OCI-LY7 (cell line): ENCODE measurements around the gene SCTR. TPM values are rescaled to one million over a fixed set of nuclear protein-coding genes. Genes with fewer than 3 reads are reported as not detected.
A peak's percentile ranks its signal among the peaks of the same experiment; 100 is the strongest.

Experiments used
- BruUV-seq: library from RNA; stranded (reverse); fragments of 400-500 nt; replicated peaks from 2 replicates; lab custom pipeline; 2021; lab: Mats Ljungman, UMichigan
- CTCF ChIA-PET: fragments of 300-600 bp; sonication (Branson Sonifier 250); formaldehyde crosslinking; loops from one replicate; lab custom pipeline; 2022; ENCODE audit warnings: antibody characterized with exemption; ENCODE audit not compliant: unreplicated experiment; lab: Charles Lee
- POLR2A ChIA-PET: fragments of 300-600 bp; sonication (Branson Sonifier 250); formaldehyde crosslinking; loops from one replicate; lab custom pipeline; 2022; ENCODE audit warnings: antibody characterized with exemption; lab: Charles Lee
- DNase-seq: peaks from one replicate; pipeline ENCODE4 v3.0.0-alpha.2; 2015; ENCODE audit warnings: low spot score
- H2AFZ ChIP-seq: fragments of 200-600 bp; sonication (generic), shearing (Covaris generic); 2 replicates; pipeline ENCODE4 v1.6.1; 2014; ENCODE audit warnings: mild to moderate bottlenecking, antibody characterized with exemption, low read length, moderate library complexity
- H3K27ac ChIP-seq: fragments of 200-600 bp; sonication (generic); 2 replicates; pipeline ENCODE4 v1.5.1; 2014; ENCODE audit warnings: mixed run types, low read depth, mild to moderate bottlenecking, moderate library complexity, low read length, inconsistent platforms; ENCODE audit not compliant: poor library complexity, severe bottlenecking
- H3K36me3 ChIP-seq: fragments of 200-600 bp; sonication (generic); 2 replicates; pipeline ENCODE4 v1.6.1; 2014; ENCODE audit warnings: mild to moderate bottlenecking, antibody characterized with exemption, low read length, moderate library complexity, mixed read lengths; ENCODE audit not compliant: insufficient read depth
- H3K4me1 ChIP-seq: fragments of 200-600 bp; sonication (generic); 2 replicates; pipeline ENCODE4 v1.5.1; 2014; ENCODE audit warnings: mild to moderate bottlenecking, low read length; ENCODE audit not compliant: insufficient read depth, poor library complexity, severe bottlenecking
- H3K4me2 ChIP-seq: fragments of 200-600 bp; sonication (generic); 2 replicates; pipeline ENCODE4 v1.6.1; 2014; ENCODE audit warnings: mild to moderate bottlenecking, low read length
- H3K4me3 ChIP-seq: fragments of 200-600 bp; sonication (generic); 2 replicates; pipeline ENCODE4 v1.5.1; 2014; ENCODE audit warnings: mild to moderate bottlenecking, low read depth, low read length; ENCODE audit not compliant: poor library complexity, severe bottlenecking
- H3K79me2 ChIP-seq: fragments of 200-600 bp; sonication (generic); 2 replicates; pipeline ENCODE4 v1.6.1; 2016; ENCODE audit warnings: low read depth, mild to moderate bottlenecking, low read length, moderate library complexity, mixed read lengths; ENCODE audit not compliant: insufficient read depth
- H3K9me2 ChIP-seq: fragments of 200-600 bp; sonication (generic); 2 replicates; pipeline ENCODE4 v1.6.1; 2016; ENCODE audit warnings: mild to moderate bottlenecking, low read length, mixed read lengths; ENCODE audit not compliant: insufficient read depth
- H3K9me3 ChIP-seq: fragments of 200-600 bp; sonication (generic); 2 replicates; pipeline ENCODE4 v1.6.1; 2014; ENCODE audit warnings: mild to moderate bottlenecking, mixed run types, low read length, mixed read lengths
- H4K20me1 ChIP-seq: fragments of 200-600 bp; sonication (generic); 2 replicates; pipeline ENCODE4 v1.6.1; 2014; ENCODE audit warnings: mild to moderate bottlenecking, antibody characterized with exemption, low read length, moderate library complexity, mixed read lengths; ENCODE audit not compliant: insufficient read depth
- EZH2phosphoT487 ChIP-seq: fragments of 200-600 bp; sonication (generic); IDR thresholded peaks from 2 replicates; pipeline ENCODE4 v1.6.1; 2018; ENCODE audit warnings: low read depth, borderline replicate concordance, mild to moderate bottlenecking, mixed run types, antibody characterized with exemption, low read length, moderate library complexity, mixed read lengths
- intact Hi-C: fragments of 100-400 bp; cut with micrococcal nuclease; formaldehyde crosslinking; loops from one replicate; pipeline ENCODE4 v1.10.0; 2022; ENCODE audit not compliant: unreplicated experiment
- total RNA-seq, 2 experiments: library from RNA; depleted of rRNA in 1 of 2; stranded (reverse); fragments of >200 nt in 1 of 2; shearing (Covaris generic) in 1 of 2; gene quantifications; 2 replicates each; pipeline ENCODE4 v1.2.3, GENCODE V29; 2014 to 2022
- TF ChIP-seq, protein P1 (sequence below): fragments of 200-600 bp; sonication (generic); conservative IDR thresholded peaks from 2 replicates; pipeline ENCODE4 v1.5.1; 2014; ENCODE audit warnings: mild to moderate bottlenecking, antibody characterized with exemption, low read length, moderate library complexity, mixed read lengths

Gene SCTR
- total RNA-seq, 2 experiments from 2014 or later: not detected

DNA sequence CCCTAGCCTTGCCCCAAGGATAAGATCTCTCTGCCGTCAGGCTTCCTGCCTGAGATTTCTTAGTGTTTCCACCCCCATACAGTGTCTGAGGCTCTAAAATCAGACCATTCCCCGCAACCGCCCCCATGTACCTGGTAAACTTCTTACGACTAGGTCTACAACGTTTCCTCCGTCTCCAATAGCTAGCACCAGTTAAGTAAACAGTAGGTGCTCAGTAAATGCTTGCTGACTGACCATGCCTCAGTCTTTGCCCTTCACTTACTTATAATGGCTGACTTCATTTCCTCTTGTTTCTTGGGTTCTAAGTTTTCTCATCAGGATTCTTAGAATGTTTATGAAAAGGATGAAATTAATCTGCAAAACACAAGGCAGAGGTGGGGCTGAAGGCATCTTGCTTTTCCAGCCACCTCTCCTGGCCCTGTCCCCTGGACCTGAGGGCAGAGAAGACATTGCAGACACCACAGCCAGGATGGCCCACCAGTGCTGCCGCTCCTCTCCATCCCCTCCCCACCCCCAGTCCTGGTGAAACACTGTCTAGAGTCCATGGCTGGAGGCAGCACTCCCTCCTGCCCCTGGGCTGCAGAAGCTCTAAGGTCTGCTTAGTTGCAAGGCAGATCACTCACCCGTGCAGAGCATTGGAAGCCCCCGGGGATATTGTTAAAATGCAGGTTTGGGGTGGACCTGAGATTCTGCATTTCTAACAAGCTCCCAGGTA lies 75.7 kb downstream of the SCTR start:
- no peak for TF ChIP-seq EZH2phosphoT487
- TF ChIP-seq, protein P1, sequence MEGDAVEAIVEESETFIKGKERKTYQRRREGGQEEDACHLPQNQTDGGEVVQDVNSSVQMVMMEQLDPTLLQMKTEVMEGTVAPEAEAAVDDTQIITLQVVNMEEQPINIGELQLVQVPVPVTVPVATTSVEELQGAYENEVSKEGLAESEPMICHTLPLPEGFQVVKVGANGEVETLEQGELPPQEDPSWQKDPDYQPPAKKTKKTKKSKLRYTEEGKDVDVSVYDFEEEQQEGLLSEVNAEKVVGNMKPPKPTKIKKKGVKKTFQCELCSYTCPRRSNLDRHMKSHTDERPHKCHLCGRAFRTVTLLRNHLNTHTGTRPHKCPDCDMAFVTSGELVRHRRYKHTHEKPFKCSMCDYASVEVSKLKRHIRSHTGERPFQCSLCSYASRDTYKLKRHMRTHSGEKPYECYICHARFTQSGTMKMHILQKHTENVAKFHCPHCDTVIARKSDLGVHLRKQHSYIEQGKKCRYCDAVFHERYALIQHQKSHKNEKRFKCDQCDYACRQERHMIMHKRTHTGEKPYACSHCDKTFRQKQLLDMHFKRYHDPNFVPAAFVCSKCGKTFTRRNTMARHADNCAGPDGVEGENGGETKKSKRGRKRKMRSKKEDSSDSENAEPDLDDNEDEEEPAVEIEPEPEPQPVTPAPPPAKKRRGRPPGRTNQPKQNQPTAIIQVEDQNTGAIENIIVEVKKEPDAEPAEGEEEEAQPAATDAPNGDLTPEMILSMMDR: no peak
- Histone ChIP-seq H4K20me1 (no peaks in the 10 kb centered on the region), H2AFZ (no peak overlapping the region), H3K9me3 (no peaks in the 10 kb centered on the region), H3K27ac (no peak overlapping the region), H3K36me3 (no peaks in the 10 kb centered on the region), H3K4me2 (peak overlapping the region; percentile 30), H3K4me1 (peaks cover 15% of the 10 kb centered on the region), H3K4me3 (no peak overlapping the region), H3K79me2 (no peaks in the 10 kb centered on the region), H3K9me2 (no peaks in the 10 kb centered on the region)
- DNase-seq: no peak
- no TSS peak for BruUV-seq
- ChIA-PET CTCF (interaction anchor here (1.1 kb wide), 1 partner anchor 8 kb away, joined by 3 read pairs; no protein-coding TSS in a partner anchor), POLR2A (interaction anchor here (0.8 kb wide), 1 partner anchor 21 kb away, joined by 3 read pairs; no protein-coding TSS in a partner anchor)
- intact Hi-C loops: no loop called here

DNA sequence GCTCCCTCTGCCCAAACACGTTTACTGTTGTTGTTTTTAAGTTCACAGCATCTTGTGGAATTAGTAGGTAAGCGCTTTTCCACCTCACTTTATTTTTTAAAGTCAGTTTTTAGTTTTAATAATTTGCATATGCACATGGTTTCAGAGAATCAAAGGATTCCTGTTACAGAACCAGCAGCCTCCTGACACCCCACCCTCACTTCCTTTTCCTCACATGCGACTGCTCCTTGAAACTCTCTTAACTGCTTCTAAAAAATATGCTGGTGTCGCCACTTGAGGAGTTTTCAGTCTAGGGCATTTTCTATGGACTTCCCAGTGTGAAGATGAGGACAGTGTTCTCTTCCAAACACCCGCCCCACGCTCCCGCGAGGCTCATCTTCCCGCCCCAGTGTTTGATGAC lies 78.2 kb downstream of the SCTR start:
- Histone ChIP-seq H2AFZ (no peak overlapping the region), H3K9me3 (no peaks in the 10 kb centered on the region), H3K4me2 (no peak overlapping the region), H4K20me1 (no peaks in the 10 kb centered on the region), H3K27ac (no peak overlapping the region), H3K4me1 (peaks cover 15% of the 10 kb centered on the region), H3K79me2 (no peaks in the 10 kb centered on the region), H3K9me2 (no peaks in the 10 kb centered on the region), H3K36me3 (no peaks in the 10 kb centered on the region), H3K4me3 (no peak overlapping the region)
- no TSS peak for BruUV-seq
- TF ChIP-seq, protein P1: no peak
- no peak for TF ChIP-seq EZH2phosphoT487
- no peak for DNase-seq
- intact Hi-C loops: no loop called here
- POLR2A ChIA-PET: no interaction called here
- CTCF ChIA-PET: no interaction called here

DNA sequence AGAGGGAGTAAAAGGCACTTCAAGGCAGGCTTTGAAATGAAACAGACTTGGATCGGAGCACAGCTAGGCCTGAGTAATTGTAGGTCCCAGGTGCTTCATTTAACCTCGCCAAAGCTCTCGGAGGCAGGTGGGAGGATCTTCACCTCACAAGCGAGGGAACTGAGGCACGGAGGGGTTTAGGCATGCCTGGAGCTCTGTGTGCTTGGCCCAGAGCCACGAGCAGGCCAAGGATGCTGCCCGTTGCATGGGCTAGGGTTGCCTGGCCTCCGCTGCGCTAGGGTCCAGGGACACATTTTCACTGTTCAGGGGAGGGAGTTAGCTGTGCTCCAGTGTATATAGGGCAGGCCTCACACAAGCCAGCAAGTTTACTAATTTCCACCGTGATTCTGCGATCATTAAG lies 81.4 kb downstream of the SCTR start:
- CTCF ChIA-PET: interaction anchor here (1.4 kb wide), 1 partner anchor 11 kb away, joined by 3 read pairs; no protein-coding TSS in a partner anchor
- Histone ChIP-seq H3K9me2 (no peaks in the 10 kb centered on the region), H3K4me1 (no peaks in the 10 kb centered on the region), H3K4me3 (no peak overlapping the region), H3K9me3 (no peaks in the 10 kb centered on the region), H3K27ac (no peak overlapping the region), H3K79me2 (no peaks in the 10 kb centered on the region), H3K36me3 (no peaks in the 10 kb centered on the region), H4K20me1 (no peaks in the 10 kb centered on the region), H3K4me2 (no peak overlapping the region), H2AFZ (no peak overlapping the region)
- no peak for DNase-seq
- POLR2A ChIA-PET: interaction anchor here (0.7 kb wide), 1 partner anchor 141 kb away, joined by 3 read pairs; no protein-coding TSS in a partner anchor
- intact Hi-C loops: no loop called here
- TF ChIP-seq EZH2phosphoT487: no peak
- TF ChIP-seq, protein P1: no peak
- BruUV-seq: no TSS peak
